ENCODE results near the gene GRIFIN. TPM values are rescaled to one million over a fixed set of nuclear protein-coding genes. Genes with fewer than 3 reads are reported as not detected.

Gene GRIFIN
- total RNA-seq, 4 donors from 2014 or later: not detected

- no peaks in the 10 kb centered on the region for H3K4me1 ChIP-seq
- no peak overlapping the region for H3K4me3 ChIP-seq
- no peaks in the 10 kb centered on the region for H3K27me3 ChIP-seq
- intact Hi-C loops (cut with DNase I; ENCODE audit: low total_unique reads): no loop called here
- no peaks in the 10 kb centered on the region for H3K36me3 ChIP-seq
- DNase-seq: no peak
- no peaks in the 10 kb centered on the region for H3K9me3 ChIP-seq
- no peak for TF ChIP-seq CTCF (IDR thresholded peaks at IDR 0.05)
- TF ChIP-seq POLR2A (IDR thresholded peaks at IDR 0.05): no peak
- no peak overlapping the region for H3K27ac ChIP-seq
Measured at GRCh38 chr7:2497065-2497464, 20.9 kb upstream of the GRIFIN start.

- Histone ChIP-seq H3K9me3 (no peaks in the 10 kb centered on the region), H3K4me1 (no peaks in the 10 kb centered on the region), H3K27ac (no peak overlapping the region), H3K4me3 (no peak overlapping the region), H3K27me3 (no peaks in the 10 kb centered on the region), H3K36me3 (no peaks in the 10 kb centered on the region)
- intact Hi-C loops (cut with DNase I; ENCODE audit: low total_unique reads): no loop called here
- no peak for DNase-seq
- no peak for TF ChIP-seq CTCF (IDR thresholded peaks at IDR 0.05)
Measured at GRCh38 chr7:2496375-2496774, 20.2 kb upstream of the GRIFIN start.

GRCh38 chr7:2495418-2496299, 19.5 kb upstream of the GRIFIN start:
- no peaks in the 10 kb centered on the region for H3K9me3 ChIP-seq
- H3K4me1 ChIP-seq: no peaks in the 10 kb centered on the region
- no peak overlapping the region for H3K4me3 ChIP-seq
- no peaks in the 10 kb centered on the region for H3K36me3 ChIP-seq
- DNase-seq: no peak
- no peak overlapping the region for H3K27ac ChIP-seq
- intact Hi-C loops (cut with DNase I; ENCODE audit: low total_unique reads): no loop called here
- H3K27me3 ChIP-seq: no peaks in the 10 kb centered on the region
- TF ChIP-seq CTCF (IDR thresholded peaks at IDR 0.05) (no peak), POLR2A (IDR thresholded peaks at IDR 0.05) (no peak)

GRCh38 chr7:2494191-2495130, 18.3 kb upstream of the GRIFIN start:
- no peaks in the 10 kb centered on the region for H3K36me3 ChIP-seq
- no peak overlapping the region for H3K4me3 ChIP-seq
- H3K4me1 ChIP-seq: no peaks in the 10 kb centered on the region
- intact Hi-C loops (cut with DNase I; ENCODE audit: low total_unique reads): no loop called here
- no peaks in the 10 kb centered on the region for H3K9me3 ChIP-seq
- H3K27ac ChIP-seq: no peak overlapping the region
- TF ChIP-seq POLR2A (IDR thresholded peaks at IDR 0.05) (no peak), CTCF (IDR thresholded peaks at IDR 0.05) (no peak)
- no peaks in the 10 kb centered on the region for H3K27me3 ChIP-seq
- no peak for DNase-seq
